NCI-H1694 (cell line): ENCODE measurements around the gene CHST2.
"Not testable (repeated sequence)": the region's sequence is repeated elsewhere in the genome, so short reads cannot be mapped to it uniquely, and the experiment has no call there.

Source experiments
- DNase-seq: peaks from one replicate; lab custom pipeline; 2025; lab: John Stamatoyannopoulos, UW

The CHST2 gene

DNA sequence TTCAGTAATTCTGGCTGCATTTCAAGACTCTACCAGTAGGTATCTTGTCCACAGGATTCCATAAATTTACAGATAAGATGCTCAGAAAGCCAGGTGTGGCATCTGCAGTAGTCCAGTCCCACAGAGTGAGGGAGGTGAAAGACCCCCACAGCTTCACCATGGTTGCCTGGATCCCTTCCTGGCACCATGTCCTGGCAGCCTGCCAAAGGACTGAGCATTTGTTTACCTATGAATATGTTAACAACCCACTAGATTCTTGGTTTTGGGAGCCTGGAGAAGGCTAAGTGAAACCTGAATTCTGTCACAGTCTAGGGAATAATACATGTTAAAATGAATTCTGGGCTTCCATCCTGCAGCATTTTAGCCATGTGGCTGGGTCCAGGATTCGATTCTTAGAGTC, 14.9 kb downstream of the CHST2 start:
- DNase-seq: peak; percentile 51

DNA sequence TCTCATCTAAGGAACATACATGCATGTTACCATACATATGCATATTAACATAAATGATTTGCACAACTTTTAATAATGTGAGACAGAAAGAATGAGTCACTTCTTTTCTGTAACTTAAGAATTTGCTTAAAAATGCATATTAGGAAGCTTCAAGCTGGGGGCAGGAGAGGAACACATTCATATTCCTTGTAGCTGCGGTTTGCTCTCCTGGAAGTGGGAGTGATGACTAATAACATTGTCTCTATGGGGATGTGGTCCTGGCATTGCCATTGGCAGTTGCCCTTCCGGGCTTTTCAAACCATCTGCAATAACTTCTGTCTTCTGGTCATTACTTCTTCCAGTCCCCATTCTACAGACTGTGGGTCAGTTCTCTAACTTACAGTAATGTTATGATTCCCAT, 15.6 kb downstream of the CHST2 start:
- no peak for DNase-seq

DNA sequence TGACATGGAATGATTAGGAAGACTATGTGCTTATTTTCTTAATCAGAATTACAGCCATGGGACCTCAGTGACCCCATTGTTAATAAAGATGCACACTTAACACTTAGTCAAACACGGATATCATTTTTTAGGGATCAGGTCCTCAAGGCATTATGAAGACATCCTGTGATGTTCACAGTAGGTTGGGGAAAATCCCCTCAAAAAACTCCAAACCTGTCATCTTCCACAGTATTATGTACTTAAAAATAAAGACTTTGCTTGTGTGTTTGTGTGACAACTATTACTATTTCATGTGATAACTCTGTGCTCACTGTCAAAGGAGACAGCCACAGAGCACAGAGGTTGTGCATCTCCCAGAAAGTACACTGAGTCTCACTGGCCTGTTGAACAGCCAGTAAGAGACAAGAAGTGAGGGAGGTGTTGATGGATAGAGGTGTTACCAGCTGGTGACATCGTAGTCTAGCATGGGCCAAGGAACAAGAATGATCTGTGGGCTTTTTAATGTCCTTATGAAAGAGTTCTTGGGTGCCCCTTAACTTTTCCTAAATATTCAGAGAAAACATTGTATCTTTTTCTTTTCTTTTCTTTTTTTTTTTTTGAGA, 18.0 kb downstream of the CHST2 start:
- DNase-seq: no peak

DNA sequence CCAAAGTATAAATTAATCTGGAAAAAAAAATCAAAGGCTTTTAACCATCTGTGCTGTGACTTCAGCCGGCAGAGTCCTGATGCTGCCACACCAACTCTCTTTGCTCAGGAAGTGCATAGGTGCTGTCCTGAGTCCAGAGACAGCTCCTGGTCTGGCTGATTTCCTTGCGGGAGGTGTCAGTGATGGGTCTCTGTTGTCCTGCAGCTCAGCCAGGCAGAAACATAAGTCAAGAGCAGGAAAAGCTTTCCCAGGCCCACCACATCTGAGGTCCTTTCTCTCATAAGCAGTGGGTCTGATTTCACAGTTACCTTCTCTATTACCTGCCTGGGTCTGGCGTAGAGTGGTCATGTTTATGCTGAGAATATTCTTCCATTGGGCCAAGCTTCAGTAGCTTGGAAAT, 19.4 kb downstream of the CHST2 start:
- no peak for DNase-seq

DNA sequence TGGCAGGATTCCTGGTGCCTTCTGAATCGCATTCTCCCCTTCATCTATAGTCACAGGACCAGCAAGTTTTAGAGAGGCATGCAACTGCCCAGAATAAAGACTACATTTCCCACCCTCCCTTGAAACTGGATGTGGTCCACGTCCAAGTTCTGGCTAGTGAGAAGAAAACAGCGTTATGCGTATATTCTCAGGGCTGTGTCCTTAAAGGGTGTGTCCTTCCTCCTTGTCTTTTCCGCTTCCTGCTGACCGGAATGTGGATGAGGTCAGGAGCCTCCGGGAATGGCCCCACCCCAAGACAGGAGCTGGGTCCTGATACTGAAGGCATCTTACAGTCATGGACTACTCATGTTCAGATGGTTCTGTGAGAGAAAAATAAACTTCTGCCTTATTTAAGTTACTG, 20.2 kb downstream of the CHST2 start:
- DNase-seq: no peak

DNA sequence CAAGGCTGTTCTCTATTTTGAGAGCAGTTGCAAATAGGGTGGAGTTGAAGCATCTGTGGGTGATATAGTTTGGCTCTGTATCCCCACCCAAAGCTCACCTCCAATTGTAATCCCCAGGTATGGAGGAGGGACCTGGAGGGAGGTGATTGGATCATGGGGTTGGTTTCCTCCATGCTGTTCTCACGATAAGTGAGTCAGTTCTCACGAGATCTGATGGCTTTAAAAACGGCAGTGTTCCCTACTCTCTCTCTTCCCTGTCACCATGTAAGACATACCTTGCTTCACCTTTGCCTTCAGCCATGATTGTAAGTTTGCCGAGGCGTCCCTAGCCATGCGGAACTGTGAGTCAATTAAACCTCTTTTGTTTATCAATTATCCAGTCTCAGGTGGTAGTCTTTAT, 21.0 kb downstream of the CHST2 start:
- no peak for DNase-seq

DNA sequence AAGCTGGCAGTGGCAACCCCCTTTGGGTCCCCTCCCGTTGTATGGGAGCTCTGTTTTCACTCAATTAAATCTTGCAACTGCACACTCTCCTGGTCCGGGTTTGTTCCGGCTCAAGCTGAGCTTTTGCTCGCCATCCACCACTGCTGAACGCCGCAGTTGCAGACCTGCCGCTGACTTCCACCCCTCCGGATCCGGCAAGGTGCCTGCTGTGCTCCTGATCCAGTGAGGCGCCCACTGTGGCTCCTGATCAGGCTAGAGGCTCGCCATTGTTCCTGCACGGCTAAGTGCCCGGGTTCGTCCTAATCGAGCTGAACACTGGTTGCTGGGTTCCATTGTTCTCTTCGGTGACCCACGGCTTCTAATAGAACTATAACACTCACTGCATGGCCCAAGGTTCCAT, 22.8 kb downstream of the CHST2 start:
- DNase-seq: no peak

DNA sequence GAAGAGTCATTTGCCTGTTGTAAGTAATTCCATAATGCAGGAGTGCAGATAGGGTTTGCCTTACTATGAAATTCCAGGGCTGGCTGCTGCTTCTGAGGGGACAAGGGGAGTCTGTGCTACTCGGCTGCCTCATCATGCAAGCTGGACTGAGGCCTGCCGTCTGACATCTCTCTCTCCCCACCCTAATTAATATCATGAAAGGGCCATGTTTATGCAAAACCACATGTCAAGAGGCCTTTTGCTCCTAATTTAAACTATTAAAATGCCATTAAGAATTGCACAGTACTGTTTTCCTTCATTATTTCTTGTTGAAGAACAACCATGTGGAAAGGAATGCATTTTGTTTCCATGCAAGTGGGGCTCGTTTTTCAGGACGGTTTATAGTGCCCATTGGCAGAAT, 26.3 kb downstream of the CHST2 start:
- DNase-seq: no peak

DNA sequence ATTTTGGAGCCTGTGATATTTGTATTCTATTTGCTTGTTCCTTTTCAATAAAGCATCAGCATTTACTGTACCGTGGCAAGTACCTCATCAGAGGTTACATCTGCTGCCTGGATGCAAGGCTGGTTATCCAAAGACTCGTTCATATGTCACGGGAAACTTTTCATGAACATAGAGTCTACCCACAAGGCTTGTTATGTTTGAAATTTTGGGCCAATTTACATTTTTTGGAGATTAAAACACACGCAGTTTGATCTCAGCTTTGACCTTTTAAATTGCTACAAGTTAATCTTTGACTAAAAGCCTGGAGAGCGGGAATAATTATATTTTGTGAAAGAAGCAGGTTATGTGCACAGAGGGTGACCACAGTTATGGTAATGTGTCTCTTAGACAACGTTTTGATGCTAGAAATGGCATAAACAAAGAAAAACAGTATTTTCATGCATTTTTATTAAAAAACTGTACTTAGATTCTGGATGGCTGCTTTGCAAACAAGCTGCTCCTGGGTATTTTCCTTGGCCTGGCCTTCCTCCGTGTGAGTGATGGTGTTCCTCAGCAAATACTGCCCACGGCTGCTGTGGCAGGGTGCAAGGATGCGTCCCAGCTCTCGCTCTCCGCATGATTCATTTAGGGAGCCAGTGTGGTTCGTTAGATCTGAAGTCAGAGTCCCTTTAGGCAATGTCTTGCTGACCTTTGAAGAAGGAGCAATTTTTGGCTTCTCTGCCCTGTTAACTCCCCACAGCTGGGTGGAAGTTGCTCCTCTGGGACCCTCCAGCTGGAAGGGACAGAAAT, 27.1 kb downstream of the CHST2 start:
- no peak for DNase-seq

DNA sequence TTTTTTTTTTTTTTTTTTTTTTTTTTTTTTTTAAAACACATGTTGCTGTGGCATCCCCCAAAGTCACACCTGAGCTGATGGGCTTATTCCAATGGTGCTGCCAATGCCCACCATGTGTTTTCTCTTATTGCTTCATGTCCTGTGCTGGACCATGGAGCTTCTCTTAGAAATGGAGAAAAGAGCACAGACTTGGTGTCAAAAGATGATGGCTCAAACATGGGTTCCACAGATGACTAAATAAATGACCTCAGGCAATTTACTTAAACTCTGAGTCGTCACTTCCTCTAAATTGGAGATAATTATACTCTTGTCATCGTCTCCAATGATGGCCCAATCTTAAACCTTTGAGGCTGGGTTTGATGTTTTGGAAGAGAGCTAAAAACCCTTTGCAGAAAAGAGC, 28.1 kb downstream of the CHST2 start:
- no peak for DNase-seq

DNA sequence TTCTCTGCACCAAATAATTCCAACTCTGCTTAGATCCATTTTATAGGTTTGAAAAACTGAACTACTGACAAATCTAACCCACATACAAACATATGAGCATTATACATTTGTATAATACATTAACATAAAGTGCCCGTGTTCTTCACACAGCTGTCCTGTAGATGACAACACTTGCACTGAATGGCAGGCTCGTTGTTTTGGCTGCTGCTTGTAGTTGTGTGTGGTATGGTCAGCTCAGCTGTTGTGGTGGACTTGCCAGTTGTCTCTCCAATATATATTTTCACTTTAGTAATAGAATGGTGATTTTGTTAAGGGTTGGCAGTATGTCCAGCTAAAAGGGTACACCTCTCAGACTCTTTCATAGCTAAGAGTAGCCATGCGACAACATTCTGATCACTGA, 30.5 kb downstream of the CHST2 start:
- no peak for DNase-seq

DNA sequence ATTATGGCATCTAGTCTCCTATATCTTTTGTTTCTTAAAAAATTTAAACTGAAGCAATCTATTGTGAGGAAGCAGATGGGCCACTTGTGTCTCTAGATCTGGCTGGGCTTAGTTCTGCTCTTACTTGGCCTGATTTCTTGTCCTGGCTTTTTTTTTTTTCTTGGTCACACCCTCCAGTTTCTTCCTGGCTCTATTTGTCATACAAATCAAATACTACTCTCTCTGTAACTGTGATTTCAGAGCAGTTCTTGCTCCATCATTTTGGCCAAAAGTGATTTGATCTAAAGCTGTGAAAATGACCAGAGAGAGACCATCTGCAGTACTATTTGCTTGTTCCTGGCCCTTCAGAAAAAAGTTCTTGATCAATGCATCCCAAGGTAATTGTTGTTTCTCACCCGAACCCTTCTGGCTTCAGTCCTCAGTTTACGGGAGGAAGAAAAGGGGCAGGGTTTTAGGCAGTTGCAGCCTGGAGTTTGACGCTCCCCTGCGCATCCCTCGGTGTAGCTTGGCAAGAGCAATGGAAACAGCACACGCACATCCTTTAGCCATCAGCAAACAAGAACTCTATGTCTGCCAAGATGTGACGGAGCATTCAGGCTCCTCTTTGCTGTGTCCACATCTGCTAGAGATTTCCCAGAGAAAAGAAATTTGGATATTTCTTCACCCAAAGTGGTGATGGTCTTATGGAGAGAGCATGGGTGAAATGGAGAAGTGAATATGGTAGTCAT, 31.6 kb downstream of the CHST2 start:
- DNase-seq: no peak

DNA sequence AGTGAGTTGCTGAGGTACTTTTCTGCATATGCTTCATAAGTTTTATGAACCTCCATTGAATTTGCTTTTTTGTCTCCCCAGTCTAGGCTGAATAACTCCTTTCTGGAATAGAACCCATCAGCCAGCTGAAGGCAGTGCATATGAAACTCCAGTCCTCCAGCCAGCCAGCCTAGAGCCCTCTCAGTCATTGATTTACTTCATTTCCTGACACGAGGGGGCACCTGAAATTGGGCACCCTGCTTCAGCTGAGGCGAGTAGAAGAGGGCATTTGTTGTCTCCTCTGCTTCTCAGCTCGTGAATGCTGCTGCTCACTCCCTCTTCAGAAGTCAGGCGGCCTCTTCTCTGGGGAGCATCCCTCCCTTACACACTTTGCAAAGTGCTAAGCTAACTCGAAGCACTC, 32.5 kb downstream of the CHST2 start:
- no peak for DNase-seq

DNA sequence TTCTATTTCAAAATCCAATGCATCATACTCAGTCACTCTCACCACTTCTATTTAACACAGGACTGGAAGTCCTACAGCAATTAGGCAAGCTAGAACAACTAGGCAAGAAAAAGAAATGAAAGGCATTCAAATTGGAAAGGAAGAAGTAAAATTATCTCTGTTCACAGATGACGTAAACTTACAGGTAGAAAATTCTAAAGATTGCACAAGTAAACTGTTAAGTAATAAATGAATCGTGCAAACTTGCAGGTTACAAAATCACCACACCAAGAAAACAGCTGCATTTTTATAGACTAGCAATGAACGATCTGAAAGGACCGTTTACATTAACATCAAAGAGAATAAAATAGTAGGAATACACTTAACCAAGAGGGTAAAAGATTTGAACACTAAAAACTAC, 36.2 kb downstream of the CHST2 start:
- no peak for DNase-seq

DNA sequence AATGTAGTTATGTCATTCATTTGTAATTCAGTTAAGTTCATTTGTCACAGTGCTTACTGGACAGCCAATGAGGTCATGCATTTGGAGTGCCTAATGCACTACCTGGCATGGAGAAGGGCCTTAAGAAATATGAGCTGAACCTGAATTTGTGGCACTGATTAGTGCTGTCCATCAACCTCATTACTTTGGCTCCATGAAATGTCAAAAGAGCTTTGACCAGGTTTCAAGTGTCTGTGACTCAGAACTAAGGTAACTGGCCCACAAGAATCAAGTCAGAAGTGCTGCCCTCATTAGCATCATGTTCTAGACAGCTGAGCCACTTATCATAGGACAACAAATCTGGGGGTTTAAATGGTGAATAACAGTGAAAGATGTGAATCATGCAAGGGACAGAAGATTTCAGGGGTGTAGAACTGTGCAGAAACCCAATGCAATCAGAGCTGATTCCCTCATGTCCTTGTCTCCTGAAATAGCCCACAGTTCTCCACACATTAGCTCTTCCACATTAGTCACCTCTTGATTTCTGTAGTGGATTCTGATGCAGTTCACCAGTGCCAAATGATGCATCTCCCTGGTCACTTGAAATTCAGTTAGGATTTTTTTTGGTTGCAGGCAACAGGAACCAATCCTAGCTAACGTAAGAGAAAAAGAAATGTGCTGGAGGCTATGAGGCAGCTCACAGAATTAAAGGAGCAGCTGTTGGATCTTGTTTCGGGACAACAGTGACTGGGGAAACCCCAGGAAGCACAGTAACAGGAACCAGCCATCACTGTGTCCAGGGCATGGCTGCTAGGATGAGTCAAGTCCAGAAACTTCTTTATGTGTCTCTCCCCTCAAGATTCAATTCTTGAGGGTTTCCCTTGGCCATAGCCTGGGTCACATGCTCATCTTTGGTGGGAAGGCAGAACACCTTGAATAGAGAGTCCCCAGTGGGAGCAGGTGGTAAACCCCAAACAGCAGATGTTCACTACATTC, 38.7 kb downstream of the CHST2 start:
- DNase-seq: no peak

DNA sequence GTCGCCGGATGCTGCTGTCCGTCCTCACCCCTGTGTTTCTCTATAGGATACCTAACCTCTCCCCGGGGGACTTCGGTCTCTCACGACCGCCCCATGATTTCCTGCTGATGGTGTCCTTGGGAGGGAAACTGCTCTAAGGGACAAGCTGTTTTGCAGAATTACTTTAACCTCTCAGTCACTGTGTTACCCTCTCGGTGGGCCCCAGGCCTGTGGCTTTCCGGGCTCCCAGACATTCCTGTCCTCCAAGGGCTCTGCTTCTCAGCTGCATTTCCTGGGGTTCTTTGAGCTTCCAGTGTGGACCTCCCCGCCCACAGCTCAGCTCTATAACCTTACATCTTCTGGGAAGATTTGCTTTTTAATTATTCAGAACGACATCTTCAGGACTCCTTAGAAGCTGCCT, 40.9 kb downstream of the CHST2 start:
- no peak for DNase-seq

DNA sequence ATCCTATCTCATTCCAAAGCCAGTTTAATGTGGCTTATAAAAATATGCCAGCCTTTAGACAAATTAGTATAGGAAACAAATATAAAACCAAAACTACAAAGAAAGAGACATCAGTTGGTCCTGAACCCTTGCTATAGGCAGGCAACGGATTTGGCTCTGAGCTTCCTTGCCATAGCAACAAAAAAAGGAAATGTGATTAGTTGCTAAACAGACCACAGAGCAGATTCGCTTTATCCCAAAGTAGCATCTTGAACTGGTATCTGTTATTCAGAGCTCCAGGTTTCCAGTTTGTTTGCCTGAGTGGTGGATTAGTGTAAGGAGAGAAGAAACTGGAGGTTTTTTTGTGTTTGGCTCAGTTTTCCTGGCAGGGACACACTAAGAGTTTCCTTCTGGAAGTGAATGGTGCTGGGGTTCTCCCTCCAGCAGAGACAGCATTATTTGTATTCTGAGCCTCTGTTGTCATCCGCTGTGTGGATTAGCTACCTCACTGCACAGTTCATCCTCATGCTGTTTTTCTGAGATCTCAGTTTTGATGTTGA, 44.1 kb downstream of the CHST2 start:
- no peak for DNase-seq

DNA sequence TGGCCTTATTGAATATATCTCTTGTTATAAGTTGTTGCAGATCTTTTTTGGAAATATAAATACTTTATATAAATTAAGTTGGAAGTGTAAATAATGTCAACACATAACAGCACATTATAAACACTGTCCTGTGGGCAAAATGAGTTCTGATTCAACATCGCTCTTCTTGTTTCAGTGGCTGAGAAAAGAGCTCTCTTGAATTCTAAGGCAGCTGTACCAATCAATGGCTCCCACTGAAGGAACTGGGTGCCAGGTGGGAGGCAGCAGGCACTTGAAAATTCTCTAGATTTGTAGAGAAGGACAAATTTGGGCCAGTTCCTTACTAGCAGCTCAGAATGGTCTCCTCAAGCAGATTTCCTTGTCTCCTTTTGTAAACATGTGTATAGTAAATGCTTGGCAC, 45.6 kb downstream of the CHST2 start:
- DNase-seq: no peak

DNA sequence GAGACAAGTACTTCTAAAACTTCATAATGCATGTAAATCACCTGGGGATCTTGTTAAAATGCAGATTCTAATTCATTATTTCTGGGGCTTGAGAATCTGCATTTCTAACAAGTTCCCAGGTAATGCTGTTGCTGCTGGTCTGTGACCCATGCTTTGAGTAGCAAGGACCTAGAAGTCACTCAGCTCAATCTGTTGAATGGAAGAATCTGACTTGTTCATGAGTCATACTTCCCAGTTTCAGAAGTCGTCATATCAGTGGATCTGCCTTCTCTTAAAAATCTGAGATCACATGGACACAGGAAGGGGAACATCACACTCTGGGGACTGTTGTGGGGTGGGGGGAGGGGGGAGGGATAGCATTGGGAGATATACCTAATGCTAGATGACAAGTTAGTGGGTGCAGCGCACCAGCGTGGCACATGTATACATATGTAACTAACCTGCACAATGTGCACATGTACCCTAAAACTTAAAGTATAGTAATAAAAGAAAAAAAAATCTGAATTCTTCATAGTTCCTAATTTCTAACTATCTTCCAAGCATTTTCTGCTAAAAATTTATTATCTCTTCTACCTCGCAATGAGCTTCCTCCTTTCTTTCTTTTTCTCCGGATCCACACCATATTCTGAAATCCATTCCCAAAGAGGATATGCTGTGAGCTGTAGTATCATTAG, 46.2 kb downstream of the CHST2 start:
- not testable (repeated sequence) for DNase-seq

DNA sequence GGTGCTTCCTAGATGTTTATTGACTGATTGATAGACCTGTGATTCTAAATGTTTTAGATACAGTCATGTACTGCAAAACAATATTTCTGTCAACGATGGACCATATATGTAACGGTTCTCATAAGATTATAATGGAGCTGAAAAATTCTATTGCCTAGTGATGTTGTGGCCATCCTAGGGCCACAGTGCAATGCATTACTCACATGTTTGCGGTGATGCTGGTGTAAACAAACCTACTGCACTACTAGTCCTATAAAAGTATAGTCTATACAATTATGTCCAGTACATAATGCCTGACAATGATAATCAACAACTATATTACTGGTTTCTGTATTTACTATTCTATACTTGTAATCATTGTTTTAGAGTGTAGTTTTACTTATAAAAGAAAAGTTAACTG, 46.8 kb downstream of the CHST2 start:
- DNase-seq: no peak
